ENCODE measurements around the gene ZMYND8.
A peak's percentile ranks its signal among the peaks of the same experiment; 100 is the strongest.

The ZMYND8 gene

DNA sequence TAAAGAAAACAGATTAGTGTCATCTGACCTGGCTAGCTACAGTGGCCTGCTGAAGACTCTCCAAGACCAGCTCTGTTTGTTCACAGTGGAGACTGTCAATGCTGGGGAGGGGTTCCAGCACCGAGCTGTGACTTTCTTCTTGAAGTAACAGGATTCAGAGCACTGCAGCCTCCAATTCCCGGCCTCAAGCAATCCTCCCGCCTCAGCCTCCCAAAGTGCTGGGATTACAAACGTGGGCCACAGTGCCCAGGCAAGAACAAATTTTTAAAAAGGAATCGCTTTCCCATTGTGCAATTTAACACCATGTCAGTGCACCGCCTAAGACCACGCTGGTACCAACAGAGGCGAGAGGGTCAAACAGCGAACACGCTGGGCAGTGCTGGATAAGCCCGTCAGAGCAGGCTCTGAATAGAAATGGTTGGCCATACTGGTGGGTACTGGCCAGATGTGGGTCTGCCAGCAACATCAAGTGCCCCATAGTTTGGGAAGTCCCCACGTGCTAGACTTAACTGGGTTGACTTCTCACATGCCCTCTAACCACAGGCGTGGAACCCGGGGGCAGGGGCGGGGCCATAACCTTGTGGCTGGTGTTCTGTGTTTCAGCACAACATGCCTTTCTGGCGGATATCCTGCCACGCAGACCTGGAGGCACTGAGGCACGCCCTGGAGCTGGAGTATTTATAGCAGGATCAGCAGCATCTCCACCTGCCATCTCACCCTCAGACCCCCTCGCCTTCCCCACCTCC is 168.9 kb downstream of the ZMYND8 start:
- H3K79me1 ChIP-seq (replicated peaks; ENCODE audit: low read length, poor library complexity, severe bottlenecking) = no peaks in the 10 kb centered on the region
- 77% methylated on average over 19 of the region's 19 CpGs for WGBS
- H2AFZ ChIP-seq (ENCODE audit: low read depth, low read length) = no peak overlapping the region
- no peak for DNase-seq
- H3K9me3 ChIP-seq (ENCODE audit: control insufficient read depth, low read length) = no peaks in the 10 kb centered on the region
- H2BK5ac ChIP-seq (ENCODE audit: low read depth, low read length, poor library complexity, severe bottlenecking) = no peak overlapping the region
- no peak overlapping the region for H3K4me3 ChIP-seq (ENCODE audit: insufficient read depth in 1 of 2, low read depth in 1 of 2, low read length in 2 of 2)
- H3K9ac ChIP-seq (ENCODE audit: low read length) = no peak overlapping the region
- H4K91ac ChIP-seq (ENCODE audit: low read length) = no peak overlapping the region
- H2AK5ac ChIP-seq (ENCODE audit: low read length, severe bottlenecking) = no peak overlapping the region
- no peak overlapping the region for H3K14ac ChIP-seq (ENCODE audit: low read length in 2 of 2)
- no peak overlapping the region for H3K4me2 ChIP-seq (ENCODE audit: low read length, poor library complexity, severe bottlenecking)
- no peak overlapping the region for H4K8ac ChIP-seq (ENCODE audit: low read length)
- H2BK15ac ChIP-seq (ENCODE audit: low read depth, poor library complexity, severe bottlenecking) = no peak overlapping the region
- H3K27me3 ChIP-seq (ENCODE audit: control insufficient read depth in 1 of 2, insufficient read depth in 1 of 2, low read length in 2 of 2) = peaks cover 18 to 37% of the 10 kb centered on the region in 2 experiments
- no peak overlapping the region for H2BK120ac ChIP-seq (ENCODE audit: low read depth, low read length)
- no peak overlapping the region for H3K18ac ChIP-seq (ENCODE audit: low read depth in 1 of 2, low read length in 2 of 2)
- H3K36me3 ChIP-seq (ENCODE audit: control insufficient read depth in 1 of 2, insufficient read depth in 2 of 2, low read depth in 1 of 2, low read length in 2 of 2) = no peaks in the 10 kb centered on the region
- H3K4me1 ChIP-seq (ENCODE audit: control insufficient read depth, insufficient read depth, low read depth, low read length) = no peaks in the 10 kb centered on the region
- H2BK12ac ChIP-seq (ENCODE audit: low read length in 2 of 2) = no peak overlapping the region
- H3K27ac ChIP-seq (ENCODE audit: low read length, poor library complexity, severe bottlenecking) = no peak overlapping the region
- H3K23ac ChIP-seq (ENCODE audit: low read length in 2 of 2) = no peak overlapping the region
- H3K4ac ChIP-seq (ENCODE audit: low read depth in 1 of 2, low read length in 2 of 2) = no peak overlapping the region

DNA sequence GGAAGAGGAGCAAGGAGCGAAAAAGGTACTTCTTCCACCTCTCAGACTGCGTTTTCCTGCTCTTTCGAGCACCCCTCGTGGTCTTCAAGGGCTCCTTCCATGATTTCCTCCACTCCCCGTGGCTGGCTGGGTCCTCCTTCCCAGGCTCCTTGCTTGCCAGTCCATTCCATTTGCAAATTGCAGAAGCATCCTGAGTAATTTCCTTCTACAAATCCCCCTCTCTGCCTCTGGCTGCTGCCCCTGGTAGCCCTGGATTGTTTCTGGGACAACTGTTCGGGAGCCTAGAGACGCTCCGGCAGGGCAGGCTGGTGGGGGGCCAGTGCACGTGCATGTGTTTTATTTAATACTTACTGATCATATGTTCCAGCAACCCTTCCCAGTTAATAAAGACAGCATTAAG is 173.1 kb downstream of the ZMYND8 start:
- Histone ChIP-seq H4K91ac (ENCODE audit: low read length) (no peak overlapping the region), H2AFZ (ENCODE audit: low read depth, low read length) (no peak overlapping the region), H3K14ac (ENCODE audit: low read length in 2 of 2) (no peak overlapping the region), H2BK120ac (ENCODE audit: low read depth, low read length) (no peak overlapping the region), H3K27me3 (ENCODE audit: control insufficient read depth in 1 of 2, insufficient read depth in 1 of 2, low read length in 2 of 2) (peaks cover 5 to 17% of the 10 kb centered on the region in 2 experiments), H3K9ac (ENCODE audit: low read length) (no peak overlapping the region), H3K4me2 (ENCODE audit: low read length, poor library complexity, severe bottlenecking) (no peak overlapping the region), H2BK15ac (ENCODE audit: low read depth, poor library complexity, severe bottlenecking) (no peak overlapping the region), H3K23ac (ENCODE audit: low read length in 2 of 2) (no peak overlapping the region), H3K9me3 (ENCODE audit: control insufficient read depth, low read length) (no peaks in the 10 kb centered on the region), H2AK5ac (ENCODE audit: low read length, severe bottlenecking) (no peak overlapping the region), H2BK12ac (ENCODE audit: low read length in 2 of 2) (no peak overlapping the region), H3K4me1 (ENCODE audit: control insufficient read depth, insufficient read depth, low read depth, low read length) (peaks cover 2% of the 10 kb centered on the region), H4K8ac (ENCODE audit: low read length) (no peak overlapping the region), H2BK5ac (ENCODE audit: low read depth, low read length, poor library complexity, severe bottlenecking) (no peak overlapping the region), H3K18ac (ENCODE audit: low read depth in 1 of 2, low read length in 2 of 2) (no peak overlapping the region), H3K36me3 (ENCODE audit: control insufficient read depth in 1 of 2, insufficient read depth in 2 of 2, low read depth in 1 of 2, low read length in 2 of 2) (no peaks in the 10 kb centered on the region), H3K4ac (ENCODE audit: low read depth in 1 of 2, low read length in 2 of 2) (no peak overlapping the region), H3K4me3 (ENCODE audit: insufficient read depth in 1 of 2, low read depth in 1 of 2, low read length in 2 of 2) (no peak overlapping the region), H3K27ac (ENCODE audit: low read length, poor library complexity, severe bottlenecking) (no peak overlapping the region), H3K79me1 (replicated peaks; ENCODE audit: low read length, poor library complexity, severe bottlenecking) (no peaks in the 10 kb centered on the region)
- 82% methylated on average over 8 of the region's 9 CpGs for WGBS
- no peak for DNase-seq

- Histone ChIP-seq H3K14ac (ENCODE audit: low read length in 2 of 2) (peak overlapping the region in 1 of 2 experiments; percentile 37), H3K18ac (ENCODE audit: low read depth in 1 of 2, low read length in 2 of 2) (no peak overlapping the region), H2AFZ (ENCODE audit: low read depth, low read length) (no peak overlapping the region), H3K4ac (ENCODE audit: low read depth in 1 of 2, low read length in 2 of 2) (no peak overlapping the region), H3K4me1 (ENCODE audit: control insufficient read depth, insufficient read depth, low read depth, low read length) (peaks cover 2% of the 10 kb centered on the region), H3K79me1 (replicated peaks; ENCODE audit: low read length, poor library complexity, severe bottlenecking) (no peaks in the 10 kb centered on the region), H4K91ac (ENCODE audit: low read length) (no peak overlapping the region), H3K27me3 (ENCODE audit: control insufficient read depth in 1 of 2, insufficient read depth in 1 of 2, low read length in 2 of 2) (peaks cover 5 to 11% of the 10 kb centered on the region in 2 experiments), H3K23ac (ENCODE audit: low read length in 2 of 2) (no peak overlapping the region), H2BK12ac (ENCODE audit: low read length in 2 of 2) (no peak overlapping the region), H3K4me3 (ENCODE audit: insufficient read depth in 1 of 2, low read depth in 1 of 2, low read length in 2 of 2) (no peak overlapping the region), H3K4me2 (ENCODE audit: low read length, poor library complexity, severe bottlenecking) (no peak overlapping the region), H3K36me3 (ENCODE audit: control insufficient read depth in 1 of 2, insufficient read depth in 2 of 2, low read depth in 1 of 2, low read length in 2 of 2) (no peaks in the 10 kb centered on the region), H3K9ac (ENCODE audit: low read length) (no peak overlapping the region), H3K27ac (ENCODE audit: low read length, poor library complexity, severe bottlenecking) (no peak overlapping the region), H2AK5ac (ENCODE audit: low read length, severe bottlenecking) (no peak overlapping the region), H3K9me3 (ENCODE audit: control insufficient read depth, low read length) (no peaks in the 10 kb centered on the region), H2BK120ac (ENCODE audit: low read depth, low read length) (no peak overlapping the region), H2BK5ac (ENCODE audit: low read depth, low read length, poor library complexity, severe bottlenecking) (no peak overlapping the region), H4K8ac (ENCODE audit: low read length) (peak overlapping the region; percentile 24), H2BK15ac (ENCODE audit: low read depth, poor library complexity, severe bottlenecking) (no peak overlapping the region)
- 46% methylated on average over 3 of the region's 5 CpGs for WGBS
- peak; percentile 59 for DNase-seq
Measured at GRCh38 chr20:47181056-47181862, 175.2 kb downstream of the ZMYND8 start.

GRCh38 chr20:47179267-47179666 is 177.2 kb downstream of the ZMYND8 start:
- no peak overlapping the region for H2BK120ac ChIP-seq (ENCODE audit: low read depth, low read length)
- no peak overlapping the region for H3K14ac ChIP-seq (ENCODE audit: low read length in 2 of 2)
- H2BK5ac ChIP-seq (ENCODE audit: low read depth, low read length, poor library complexity, severe bottlenecking) = no peak overlapping the region
- DNase-seq = no peak
- H2BK15ac ChIP-seq (ENCODE audit: low read depth, poor library complexity, severe bottlenecking) = no peak overlapping the region
- H2BK12ac ChIP-seq (ENCODE audit: low read length in 2 of 2) = no peak overlapping the region
- H3K27me3 ChIP-seq (ENCODE audit: control insufficient read depth in 1 of 2, insufficient read depth in 1 of 2, low read length in 2 of 2) = peaks cover 7 to 12% of the 10 kb centered on the region in 2 experiments
- peaks cover 2% of the 10 kb centered on the region for H3K4me1 ChIP-seq (ENCODE audit: control insufficient read depth, insufficient read depth, low read depth, low read length)
- H3K9me3 ChIP-seq (ENCODE audit: control insufficient read depth, low read length) = no peaks in the 10 kb centered on the region
- no peaks in the 10 kb centered on the region for H3K36me3 ChIP-seq (ENCODE audit: control insufficient read depth in 1 of 2, insufficient read depth in 2 of 2, low read depth in 1 of 2, low read length in 2 of 2)
- H3K4me2 ChIP-seq (ENCODE audit: low read length, poor library complexity, severe bottlenecking) = no peak overlapping the region
- no peak overlapping the region for H3K9ac ChIP-seq (ENCODE audit: low read length)
- H3K79me1 ChIP-seq (replicated peaks; ENCODE audit: low read length, poor library complexity, severe bottlenecking) = no peaks in the 10 kb centered on the region
- H3K27ac ChIP-seq (ENCODE audit: low read length, poor library complexity, severe bottlenecking) = no peak overlapping the region
- no peak overlapping the region for H2AK5ac ChIP-seq (ENCODE audit: low read length, severe bottlenecking)
- no peak overlapping the region for H4K91ac ChIP-seq (ENCODE audit: low read length)
- H3K18ac ChIP-seq (ENCODE audit: low read depth in 1 of 2, low read length in 2 of 2) = no peak overlapping the region
- H3K4me3 ChIP-seq (ENCODE audit: insufficient read depth in 1 of 2, low read depth in 1 of 2, low read length in 2 of 2) = no peak overlapping the region
- no peak overlapping the region for H4K8ac ChIP-seq (ENCODE audit: low read length)
- H3K23ac ChIP-seq (ENCODE audit: low read length in 2 of 2) = no peak overlapping the region
- no peak overlapping the region for H2AFZ ChIP-seq (ENCODE audit: low read depth, low read length)
- H3K4ac ChIP-seq (ENCODE audit: low read depth in 1 of 2, low read length in 2 of 2) = no peak overlapping the region

Measured in mesenchymal stem cell (in vitro differentiated cells and primary cell).